MM.1S (cell line): Measurements from ENCODE around the gene C17orf67.

Experiments used
- EZH2 ChIP-seq: fragments of 300-600 bp; sonication (generic); optimal IDR thresholded peaks from 2 replicates; pipeline ENCODE3; 2017; ENCODE audit warnings: low read depth, mild to moderate bottlenecking, antibody characterized with exemption, low read length, mixed read lengths
- EZH2phosphoT487 ChIP-seq: fragments of 300-600 bp; sonication (generic); IDR thresholded peaks from 2 replicates; pipeline ENCODE4 v1.6.1; 2018; ENCODE audit warnings: antibody characterized with exemption, low read length
- TF ChIP-seq, protein P1 (sequence below): fragments of 300-600 bp; sonication (generic); IDR thresholded peaks from 2 replicates; pipeline ENCODE4 v1.5.1; 2016; ENCODE audit warnings: antibody characterized with exemption, low read length, mixed read lengths

- TF ChIP-seq, protein P1, sequence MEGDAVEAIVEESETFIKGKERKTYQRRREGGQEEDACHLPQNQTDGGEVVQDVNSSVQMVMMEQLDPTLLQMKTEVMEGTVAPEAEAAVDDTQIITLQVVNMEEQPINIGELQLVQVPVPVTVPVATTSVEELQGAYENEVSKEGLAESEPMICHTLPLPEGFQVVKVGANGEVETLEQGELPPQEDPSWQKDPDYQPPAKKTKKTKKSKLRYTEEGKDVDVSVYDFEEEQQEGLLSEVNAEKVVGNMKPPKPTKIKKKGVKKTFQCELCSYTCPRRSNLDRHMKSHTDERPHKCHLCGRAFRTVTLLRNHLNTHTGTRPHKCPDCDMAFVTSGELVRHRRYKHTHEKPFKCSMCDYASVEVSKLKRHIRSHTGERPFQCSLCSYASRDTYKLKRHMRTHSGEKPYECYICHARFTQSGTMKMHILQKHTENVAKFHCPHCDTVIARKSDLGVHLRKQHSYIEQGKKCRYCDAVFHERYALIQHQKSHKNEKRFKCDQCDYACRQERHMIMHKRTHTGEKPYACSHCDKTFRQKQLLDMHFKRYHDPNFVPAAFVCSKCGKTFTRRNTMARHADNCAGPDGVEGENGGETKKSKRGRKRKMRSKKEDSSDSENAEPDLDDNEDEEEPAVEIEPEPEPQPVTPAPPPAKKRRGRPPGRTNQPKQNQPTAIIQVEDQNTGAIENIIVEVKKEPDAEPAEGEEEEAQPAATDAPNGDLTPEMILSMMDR = no peak
- no peak for TF ChIP-seq EZH2phosphoT487
- TF ChIP-seq EZH2 = no peak
Observed at GRCh38 chr17:56744721-56745120, 89.0 kb downstream of the C17orf67 start.
